A673 (cell line): ENCODE results near the gene COG4. TPM values are rescaled to one million over a fixed set of nuclear protein-coding genes. Genes with fewer than 3 reads are reported as not detected.

Experiments used
- BruUV-seq: library from RNA; stranded (reverse); fragments of 400-500 nt; replicated peaks from 2 replicates; lab custom pipeline; 2021; lab: Mats Ljungman, UMichigan
- CTCF ChIA-PET: fragments of 300-600 bp; sonication (Branson Sonifier 250); formaldehyde crosslinking; loops from one replicate; lab custom pipeline; 2022; ENCODE audit warnings: antibody characterized with exemption; lab: Charles Lee
- POLR2A ChIA-PET: fragments of 300-600 bp; sonication (Branson Sonifier 250); formaldehyde crosslinking; loops from one replicate; lab custom pipeline; 2022; ENCODE audit warnings: antibody characterized with exemption; ENCODE audit not compliant: low non-redundant PET; lab: Charles Lee
- DNase-seq: peaks from one replicate; pipeline ENCODE4 v3.0.0-alpha.2; 2015; ENCODE audit warnings: low spot score
- H3K27ac ChIP-seq: fragments of 200-600 bp; sonication (generic); 2 replicates; pipeline ENCODE4 v1.5.1; 2016; ENCODE audit warnings: mixed run types, low read depth, mild to moderate bottlenecking, mixed read lengths, antibody characterized with exemption, low read length; ENCODE audit not compliant: poor library complexity, severe bottlenecking
- H3K27me3 ChIP-seq: fragments of 200-600 bp; sonication (generic); replicated peaks from 2 replicates; pipeline ENCODE4 v1.6.1; 2017; ENCODE audit warnings: mixed run types, low read depth, mild to moderate bottlenecking, mixed read lengths, antibody characterized with exemption, low read length; ENCODE audit not compliant: insufficient read depth, poor library complexity
- H3K36me3 ChIP-seq: fragments of 200-600 bp; sonication (generic); 2 replicates; pipeline ENCODE4 v1.6.1; 2016; ENCODE audit warnings: mixed run types, mild to moderate bottlenecking, mixed read lengths, antibody characterized with exemption, low read length; ENCODE audit not compliant: insufficient read depth, poor library complexity, severe bottlenecking
- H3K4me1 ChIP-seq: fragments of 200-600 bp; sonication (generic); 2 replicates; pipeline ENCODE4 v1.6.1; 2017; ENCODE audit warnings: mixed run types, mild to moderate bottlenecking, mixed read lengths, antibody characterized with exemption, low read length; ENCODE audit not compliant: insufficient read depth, poor library complexity, severe bottlenecking
- H3K4me3 ChIP-seq: fragments of 200-600 bp; sonication (generic); 2 replicates; pipeline ENCODE4 v1.5.1; 2016; ENCODE audit warnings: low read depth, mixed run types, mild to moderate bottlenecking, mixed read lengths, low read length; ENCODE audit not compliant: poor library complexity, severe bottlenecking
- H3K9me3 ChIP-seq: fragments of 200-600 bp; sonication (generic); 2 replicates; pipeline ENCODE4 v1.6.1; 2016; ENCODE audit warnings: mixed run types, low read depth, mild to moderate bottlenecking, mixed read lengths, antibody characterized with exemption, low read length; ENCODE audit not compliant: poor library complexity, severe bottlenecking
- EZH2 ChIP-seq: fragments of 200-600 bp; sonication (generic); IDR thresholded peaks from 2 replicates; pipeline ENCODE4 v1.6.1; 2017; ENCODE audit warnings: borderline replicate concordance, low read depth, mild to moderate bottlenecking, mixed read lengths, antibody characterized with exemption, low read length; ENCODE audit not compliant: poor library complexity, severe bottlenecking
- intact Hi-C: fragments of 100-400 bp; cut with micrococcal nuclease; formaldehyde crosslinking; loops from one replicate; pipeline ENCODE4 v1.10.0; 2022; ENCODE audit not compliant: unreplicated experiment
- total RNA-seq: library from RNA; stranded (reverse); gene quantifications from 2 replicates; pipeline ENCODE4 v1.2.3, GENCODE V29; 2021
- TF ChIP-seq, protein P1 (sequence below): fragments of 300-800, 200-600 bp; sonication (generic); conservative IDR thresholded peaks from 2 replicates; pipeline ENCODE4 v1.5.1; 2017; ENCODE audit warnings: low read depth, mild to moderate bottlenecking, antibody characterized with exemption, low read length, moderate library complexity, mixed read lengths

The COG4 gene
- total RNA-seq, 1 experiment from 2014 or later = 68.6 TPM

DNA sequence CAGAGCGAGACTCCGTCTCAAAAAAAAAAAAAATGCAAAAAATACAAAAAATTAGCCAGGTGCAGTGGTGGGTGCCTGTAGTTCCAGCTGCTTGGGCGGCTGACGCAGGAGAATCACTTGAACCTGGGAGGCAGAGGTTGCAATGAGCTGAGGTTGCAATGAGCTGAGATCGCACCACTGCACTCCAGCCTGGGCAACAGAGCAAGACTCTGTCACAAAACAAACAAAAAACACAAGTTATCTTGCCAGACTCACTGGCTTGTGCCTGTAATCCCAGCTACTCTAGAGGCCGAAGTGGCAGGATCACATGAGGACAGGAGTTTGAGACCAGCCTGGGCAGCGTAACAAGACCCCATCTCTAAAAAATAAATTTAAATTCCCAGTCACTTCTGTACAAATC is 81.0 kb downstream of the COG4 start:
- Histone ChIP-seq H3K36me3 (no peaks in the 10 kb centered on the region), H3K4me1 (peaks cover 6% of the 10 kb centered on the region), H3K4me3 (no peak overlapping the region), H3K9me3 (no peaks in the 10 kb centered on the region), H3K27me3 (no peaks in the 10 kb centered on the region), H3K27ac (no peak overlapping the region)
- no peak for DNase-seq
- POLR2A ChIA-PET = interaction anchor here (0.7 kb wide), 1 partner anchor 62 kb away, joined by 4 read pairs; no protein-coding TSS in a partner anchor
- intact Hi-C loops = no loop called here
- no TSS peak for BruUV-seq
- CTCF ChIA-PET = no interaction called here
- TF ChIP-seq, protein P1, sequence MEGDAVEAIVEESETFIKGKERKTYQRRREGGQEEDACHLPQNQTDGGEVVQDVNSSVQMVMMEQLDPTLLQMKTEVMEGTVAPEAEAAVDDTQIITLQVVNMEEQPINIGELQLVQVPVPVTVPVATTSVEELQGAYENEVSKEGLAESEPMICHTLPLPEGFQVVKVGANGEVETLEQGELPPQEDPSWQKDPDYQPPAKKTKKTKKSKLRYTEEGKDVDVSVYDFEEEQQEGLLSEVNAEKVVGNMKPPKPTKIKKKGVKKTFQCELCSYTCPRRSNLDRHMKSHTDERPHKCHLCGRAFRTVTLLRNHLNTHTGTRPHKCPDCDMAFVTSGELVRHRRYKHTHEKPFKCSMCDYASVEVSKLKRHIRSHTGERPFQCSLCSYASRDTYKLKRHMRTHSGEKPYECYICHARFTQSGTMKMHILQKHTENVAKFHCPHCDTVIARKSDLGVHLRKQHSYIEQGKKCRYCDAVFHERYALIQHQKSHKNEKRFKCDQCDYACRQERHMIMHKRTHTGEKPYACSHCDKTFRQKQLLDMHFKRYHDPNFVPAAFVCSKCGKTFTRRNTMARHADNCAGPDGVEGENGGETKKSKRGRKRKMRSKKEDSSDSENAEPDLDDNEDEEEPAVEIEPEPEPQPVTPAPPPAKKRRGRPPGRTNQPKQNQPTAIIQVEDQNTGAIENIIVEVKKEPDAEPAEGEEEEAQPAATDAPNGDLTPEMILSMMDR = no peak
- TF ChIP-seq EZH2 = no peak

- no peaks in the 10 kb centered on the region for H3K36me3 ChIP-seq
- TF ChIP-seq, protein P1 = no peak
- no peak for TF ChIP-seq EZH2
- H3K27me3 ChIP-seq = no peaks in the 10 kb centered on the region
- intact Hi-C loops = no loop called here
- ChIA-PET CTCF (no interaction called here), POLR2A (interaction anchor here (0.5 kb wide), 1 partner anchor 8 kb away, joined by 4 read pairs; no protein-coding TSS in a partner anchor)
- H3K4me3 ChIP-seq = no peak overlapping the region
- DNase-seq = no peak
- H3K9me3 ChIP-seq = no peaks in the 10 kb centered on the region
- peaks cover 15% of the 10 kb centered on the region for H3K4me1 ChIP-seq
- H3K27ac ChIP-seq = no peak overlapping the region
- no TSS peak for BruUV-seq
These were observed 81.9 kb downstream of the COG4 start for GRCh38 chr16:70441406-70441990.

DNA sequence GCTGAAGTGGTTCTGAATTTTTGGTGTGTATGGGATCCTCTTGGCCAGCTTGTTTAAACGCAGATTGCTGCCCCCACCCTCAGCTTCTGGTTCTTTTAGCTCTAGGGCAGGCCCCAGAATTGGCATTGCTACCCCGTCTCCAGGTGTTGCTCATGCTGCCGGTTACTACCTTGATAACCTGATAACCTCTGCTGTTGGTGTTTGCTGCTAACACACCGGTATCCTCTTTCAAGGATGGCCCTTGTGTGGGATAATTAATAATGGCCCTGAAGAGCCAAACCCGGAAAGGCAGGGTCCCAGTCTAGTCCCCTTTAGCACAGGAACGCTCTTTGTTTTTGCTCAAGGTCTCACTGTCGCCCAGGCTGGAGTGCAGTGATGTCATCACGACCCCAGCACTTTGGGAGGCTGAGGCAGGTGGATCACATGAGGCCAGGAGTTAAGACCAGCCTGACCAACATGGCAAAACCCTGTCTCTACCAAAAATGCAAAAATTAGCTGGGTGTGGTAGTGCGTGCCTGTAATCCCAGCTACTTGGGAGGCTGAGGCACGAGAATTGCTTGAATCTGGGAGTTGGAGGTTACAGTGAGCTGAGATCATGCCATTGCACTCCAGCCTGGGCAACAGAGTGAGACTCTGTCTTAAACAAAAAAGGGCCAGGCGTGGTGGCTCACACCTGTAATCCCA is 83.2 kb downstream of the COG4 start:
- POLR2A ChIA-PET = no interaction called here
- no peak for TF ChIP-seq EZH2
- TF ChIP-seq, protein P1 = no peak

More for the DNA sequence above, 83.2 kb downstream of the COG4 start:
- BruUV-seq = no TSS peak
- no peak for DNase-seq
- Histone ChIP-seq H3K27ac (no peak overlapping the region), H3K4me3 (no peak overlapping the region), H3K36me3 (no peaks in the 10 kb centered on the region), H3K27me3 (no peaks in the 10 kb centered on the region), H3K9me3 (no peaks in the 10 kb centered on the region), H3K4me1 (peaks cover 16% of the 10 kb centered on the region)
- intact Hi-C loops = no loop called here
- CTCF ChIA-PET = interaction anchor here (0.6 kb wide), 1 partner anchor 14 kb away, joined by 12 read pairs; no protein-coding TSS in a partner anchor
